Measurements from ENCODE around the gene AARS2. TPM values are rescaled to one million over a fixed set of nuclear protein-coding genes. Genes with fewer than 3 reads are reported as not detected.

Gene AARS2
- total RNA-seq, 4 donors from 2014 or later: 6.1 to 9.4 (median 6.9) TPM

DNA sequence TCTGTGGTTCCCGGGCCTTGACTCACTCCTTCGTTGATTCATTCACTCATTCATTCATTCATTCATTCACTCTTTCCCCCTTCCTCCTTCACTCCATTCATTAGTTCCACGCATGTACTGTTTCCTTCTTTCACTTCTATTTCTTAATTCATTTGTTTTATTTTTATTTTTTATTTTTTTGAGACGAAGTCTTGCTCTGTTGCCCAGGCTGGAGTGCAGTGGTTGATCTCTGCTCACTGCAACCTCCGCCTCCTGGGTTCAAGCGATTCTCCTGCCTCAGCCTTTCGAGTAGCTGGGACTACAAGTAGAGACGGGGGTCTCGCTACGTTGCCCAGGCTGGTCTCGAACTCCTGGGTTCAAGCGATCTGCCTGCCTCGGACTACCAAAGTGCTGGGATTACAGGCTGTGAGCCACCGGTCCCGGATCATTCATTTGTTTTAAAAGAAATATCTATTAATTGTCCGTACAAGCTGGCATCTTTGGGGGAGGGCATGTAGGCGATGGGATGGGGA lies 47.4 kb downstream of the AARS2 start:
- TF ChIP-seq, protein P1, sequence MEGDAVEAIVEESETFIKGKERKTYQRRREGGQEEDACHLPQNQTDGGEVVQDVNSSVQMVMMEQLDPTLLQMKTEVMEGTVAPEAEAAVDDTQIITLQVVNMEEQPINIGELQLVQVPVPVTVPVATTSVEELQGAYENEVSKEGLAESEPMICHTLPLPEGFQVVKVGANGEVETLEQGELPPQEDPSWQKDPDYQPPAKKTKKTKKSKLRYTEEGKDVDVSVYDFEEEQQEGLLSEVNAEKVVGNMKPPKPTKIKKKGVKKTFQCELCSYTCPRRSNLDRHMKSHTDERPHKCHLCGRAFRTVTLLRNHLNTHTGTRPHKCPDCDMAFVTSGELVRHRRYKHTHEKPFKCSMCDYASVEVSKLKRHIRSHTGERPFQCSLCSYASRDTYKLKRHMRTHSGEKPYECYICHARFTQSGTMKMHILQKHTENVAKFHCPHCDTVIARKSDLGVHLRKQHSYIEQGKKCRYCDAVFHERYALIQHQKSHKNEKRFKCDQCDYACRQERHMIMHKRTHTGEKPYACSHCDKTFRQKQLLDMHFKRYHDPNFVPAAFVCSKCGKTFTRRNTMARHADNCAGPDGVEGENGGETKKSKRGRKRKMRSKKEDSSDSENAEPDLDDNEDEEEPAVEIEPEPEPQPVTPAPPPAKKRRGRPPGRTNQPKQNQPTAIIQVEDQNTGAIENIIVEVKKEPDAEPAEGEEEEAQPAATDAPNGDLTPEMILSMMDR (IDR thresholded peaks at IDR 0.05): no peak
- TF ChIP-seq EP300 (IDR thresholded peaks at IDR 0.05) (no peak), POLR2AphosphoS5 (IDR thresholded peaks at IDR 0.05) (no peak), POLR2A (IDR thresholded peaks at IDR 0.05) (no peak)
- H3K9me3 ChIP-seq: no peaks in the 10 kb centered on the region
- WGBS, 2 donors (ENCODE audit: low coverage in 1 of 2): 56 to 58% methylated on average over 6 to 14 of the region's 17 CpGs
- H3K4me3 ChIP-seq: peak overlapping the region; percentile 41 to 87
- H3K27me3 ChIP-seq: peaks cover 29% of the 10 kb centered on the region
- ATAC-seq: no peak
- peaks cover 0 to 6% of the 10 kb centered on the region in 2 donors for H3K36me3 ChIP-seq
- H3K27ac ChIP-seq: peak overlapping the region in 3 of 4 donors; percentile 87 to 91 (median 90)
- peaks cover 4 to 46% (median 29%) of the 10 kb centered on the region in 3 donors for H3K4me1 ChIP-seq

DNA sequence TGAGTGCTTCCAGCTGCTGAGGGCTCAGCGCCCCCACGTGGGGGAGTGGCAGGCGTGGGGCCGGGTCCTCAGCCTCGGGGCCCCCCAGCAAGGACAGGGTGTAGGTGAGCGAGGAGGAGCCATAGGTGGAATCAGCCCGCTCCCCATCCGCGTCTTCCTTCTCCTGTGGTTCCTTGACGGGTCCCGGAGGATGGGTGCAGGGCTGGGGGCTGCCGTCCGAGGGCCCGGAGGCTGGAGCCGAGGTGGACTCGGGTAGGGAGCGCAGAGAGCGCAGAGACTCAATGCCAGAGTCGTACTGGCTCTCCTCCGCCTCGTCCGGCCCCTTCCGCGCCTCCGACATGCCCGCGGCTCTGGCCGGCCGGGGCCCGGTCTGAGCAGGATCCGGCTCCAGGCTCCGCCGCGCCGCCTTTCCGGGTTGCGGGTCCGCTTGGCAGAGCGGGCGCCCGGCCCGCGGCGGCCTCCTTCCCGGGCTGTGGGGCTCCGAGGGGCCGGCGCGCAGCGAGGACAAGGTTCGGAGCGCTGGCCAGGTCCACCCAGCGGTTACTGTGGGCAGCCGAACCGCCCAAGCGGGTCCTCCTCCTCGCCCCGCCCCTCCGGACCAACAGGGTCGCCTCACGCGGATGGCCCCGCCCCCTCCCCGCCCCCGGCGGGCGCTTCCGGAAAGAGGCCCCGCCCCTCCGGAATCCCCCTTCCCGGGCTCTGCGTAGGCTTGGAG lies 48.0 kb downstream of the AARS2 start, which contains the start of gene NFKBIE:
NFKBIE (minus strand) TSS at position 545 of the 715 bp plus-strand sequence; CDS start at position 340, 205 bp downstream.
- Histone ChIP-seq H3K4me1 (peaks cover 4 to 39% (median 29%) of the 10 kb centered on the region in 3 donors), H3K36me3 (peaks cover 0 to 7% of the 10 kb centered on the region in 2 donors), H3K27ac (peak within 1 kb of the TSS; percentile 2 to 91 (median 88)), H3K9me3 (no peaks in the 10 kb centered on the region), H3K4me3 (peak within 1 kb of the TSS; percentile 41 to 87), H3K27me3 (peaks cover 23% of the 10 kb centered on the region)
- TF ChIP-seq, protein P1 (IDR thresholded peaks at IDR 0.05): peak in 3 of 4 experiments; percentile 24 to 39 (median 26)
- TF ChIP-seq POLR2A (IDR thresholded peaks at IDR 0.05) (peak; percentile 50 to 75), EP300 (IDR thresholded peaks at IDR 0.05) (no peak), POLR2AphosphoS5 (IDR thresholded peaks at IDR 0.05) (peak; percentile 69)
- ATAC-seq: peak; percentile 95
- WGBS, 2 donors (ENCODE audit: low coverage in 1 of 2): 0% methylated on average over 1 to 4 of the region's 72 CpGs

DNA sequence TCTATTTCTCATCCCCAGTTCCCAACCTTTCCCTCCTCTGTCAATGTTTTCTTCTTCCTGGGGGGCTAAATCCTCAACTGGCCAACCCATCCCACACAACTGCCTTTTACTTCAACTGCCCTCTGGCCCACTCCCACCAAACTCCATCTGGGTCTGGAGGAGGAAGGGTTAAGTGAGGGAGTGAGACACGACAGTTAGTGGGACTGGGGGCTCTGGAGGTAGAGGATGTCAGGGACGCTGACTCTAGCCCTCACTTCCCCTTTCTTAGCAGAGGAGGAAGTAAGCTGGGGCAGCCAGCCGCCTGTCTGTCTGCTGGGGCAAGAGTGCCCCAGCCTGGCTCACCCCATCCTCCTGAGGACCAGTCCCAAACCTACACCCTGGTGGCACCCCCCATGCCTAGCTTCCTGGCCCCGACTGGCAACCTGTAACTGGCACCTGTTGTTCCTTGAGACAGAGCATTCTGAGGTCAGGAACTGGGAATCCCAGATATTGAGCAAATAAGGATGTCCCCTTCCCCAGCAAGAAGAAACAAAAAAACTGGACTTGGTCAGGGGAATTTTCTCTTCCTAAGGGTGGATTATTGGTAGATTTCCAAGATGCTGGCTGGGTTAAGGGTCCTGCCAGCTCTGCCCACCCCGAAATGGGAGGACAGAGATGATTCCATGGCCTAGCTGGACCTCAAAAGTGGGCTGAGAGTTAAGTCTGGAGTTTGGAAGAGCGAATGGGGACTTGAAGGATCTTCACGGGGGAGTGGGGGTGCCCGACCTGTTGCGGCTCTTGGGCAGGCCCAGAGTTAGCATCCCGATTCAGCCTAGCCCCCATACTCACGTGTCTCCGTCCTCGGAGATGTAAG lies 48.8 kb downstream of the AARS2 start:
- Histone ChIP-seq H3K4me3 (peak overlapping the region; percentile 41 to 87), H3K4me1 (peaks cover 4 to 36% (median 29%) of the 10 kb centered on the region in 3 donors), H3K27me3 (peaks cover 15% of the 10 kb centered on the region), H3K36me3 (peaks cover 0 to 15% of the 10 kb centered on the region in 2 donors), H3K9me3 (no peaks in the 10 kb centered on the region), H3K27ac (peak overlapping the region in 3 of 4 donors; percentile 87 to 91 (median 90))
- 0 to 11% methylated on average over 5 to 6 of the region's 13 CpGs for WGBS, 2 donors (ENCODE audit: low coverage in 1 of 2)
- TF ChIP-seq POLR2AphosphoS5 (IDR thresholded peaks at IDR 0.05): no peak
- no peak for ATAC-seq

DNA sequence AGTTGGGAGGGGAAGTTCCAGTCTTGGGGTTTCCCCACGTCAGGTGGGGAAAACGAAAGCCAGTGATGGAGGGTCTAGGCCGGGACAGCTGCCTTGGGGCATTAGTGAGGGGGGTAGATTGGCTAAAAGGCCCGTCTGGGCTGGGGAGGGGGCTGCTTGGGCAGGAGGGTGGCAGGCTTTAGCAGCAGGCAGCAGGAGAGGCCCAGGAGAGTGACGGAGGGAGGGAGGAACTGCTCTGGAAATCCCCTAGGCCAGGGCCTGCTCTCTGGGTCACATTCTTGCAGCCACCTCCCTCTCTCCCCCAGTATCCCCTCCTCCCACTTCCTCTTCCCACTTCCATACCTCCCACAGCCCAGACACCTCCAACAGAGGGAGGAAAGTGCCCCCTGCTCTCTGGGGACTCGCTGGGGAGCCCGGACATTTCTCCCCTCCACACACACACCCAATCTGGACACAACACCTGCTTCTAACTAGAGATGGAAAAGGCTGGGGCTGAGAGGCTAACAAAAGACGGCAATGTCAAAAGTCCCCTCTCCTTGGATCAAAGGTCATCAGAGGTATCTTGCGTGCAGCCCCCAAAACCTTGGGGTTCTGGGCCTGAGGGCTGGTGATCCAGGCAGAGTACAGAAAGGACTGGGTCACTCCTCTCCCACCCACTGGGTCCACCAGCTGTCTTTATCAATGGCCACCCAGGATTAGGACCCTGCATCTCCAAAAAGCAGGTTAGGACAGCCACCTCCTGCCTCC lies 49.6 kb downstream of the AARS2 start:
- TF ChIP-seq POLR2A (IDR thresholded peaks at IDR 0.05): no peak
- TF ChIP-seq EP300 (IDR thresholded peaks at IDR 0.05): no peak
- TF ChIP-seq, protein P1 (IDR thresholded peaks at IDR 0.05): no peak
- TF ChIP-seq POLR2AphosphoS5 (IDR thresholded peaks at IDR 0.05): no peak
- H3K27ac ChIP-seq: peak overlapping the region in 1 of 4 donors; percentile 16
- peak overlapping the region in 1 of 2 donors; percentile 87 for H3K4me3 ChIP-seq
- H3K4me1 ChIP-seq: peaks cover 4 to 36% (median 29%) of the 10 kb centered on the region in 3 donors
- ATAC-seq: no peak
- 32 to 51% methylated on average over 5 to 7 of the region's 9 CpGs for WGBS, 2 donors (ENCODE audit: low coverage in 1 of 2)
- peaks cover 7% of the 10 kb centered on the region for H3K27me3 ChIP-seq
- H3K9me3 ChIP-seq: no peaks in the 10 kb centered on the region
- peaks cover 0 to 24% of the 10 kb centered on the region in 2 donors for H3K36me3 ChIP-seq

All from gastroesophageal sphincter (tissue), 4 donors.